Esophagus squamous epithelium (tissue), 5 donors: ENCODE results near the gene CCNK. TPM values are rescaled to one million over a fixed set of nuclear protein-coding genes. Genes with fewer than 3 reads are reported as not detected.

Experiments
- DNase-seq: peaks from one replicate; lab custom pipeline; 2025; lab: John Stamatoyannopoulos, UW
- H3K27ac ChIP-seq, 4 donors: fragments of 200-600 bp; sonication (generic); one replicate each; pipeline ENCODE4 v1.5.1; 2016 to 2019; ENCODE audit warnings: mild to moderate bottlenecking in 1 of 4
- H3K27me3 ChIP-seq, 4 donors: fragments of 200-600 bp; sonication (generic); 1 replicate in 3 of 4; 2 replicates in 1 of 4; pipeline versions ENCODE4 v1.5.1 to v1.6.0; 2017 to 2021; ENCODE audit warnings: antibody characterized with exemption in 1 of 4
- H3K36me3 ChIP-seq, 3 donors: fragments of 200-600 bp; sonication (generic); one replicate each; pipeline ENCODE4 v1.5.1; 2016 to 2019
- H3K4me1 ChIP-seq, 3 donors: fragments of 200-600 bp; sonication (generic); one replicate each; pipeline ENCODE4 v1.5.1; 2017 to 2019
- H3K4me3 ChIP-seq, 4 donors: fragments of 200-600 bp; sonication (generic); 1 replicate in 3 of 4; 2 replicates in 1 of 4; pipeline ENCODE4 v1.5.1; 2016 to 2019; ENCODE audit warnings: mild to moderate bottlenecking in 2 of 4, moderate library complexity in 1 of 4
- H3K9me3 ChIP-seq, 3 donors: fragments of 200-600 bp; sonication (generic); one replicate each; pipeline ENCODE4 v1.5.1; 2016 to 2019
- CTCF ChIP-seq, 6 experiments: fragments of 450-650 bp in 4 of 6; fragments of 200-600 bp in 2 of 6; sonication (generic) in 2 of 6; IDR thresholded peaks; one replicate each; pipeline ENCODE4 v1.5.1; 2016 to 2019; ENCODE audit warnings: antibody characterized with exemption in 6 of 6, mild to moderate bottlenecking in 4 of 6, moderate library complexity in 4 of 6
- POLR2A ChIP-seq, 4 donors: fragments of 450-650 bp; IDR thresholded peaks; one replicate each; pipeline ENCODE4 v1.6.1; 2017; ENCODE audit warnings: antibody characterized with exemption in 4 of 4, mild to moderate bottlenecking in 4 of 4, moderate library complexity in 3 of 4
- WGBS, 2 donors: methylation state at CpG; one replicate each; pipeline ENCODE4 v1.1.5; 2018; 5-methylcytosine and 5-hydroxymethylcytosine counted together
- intact Hi-C: fragments of 100-400 bp; cut with DNase I; formaldehyde crosslinking; loops from one replicate; pipeline ENCODE4 v1.15.0; 2022
- total RNA-seq, 4 donors: library from RNA; depleted of rRNA; stranded (reverse); fragments of >200 nt; gene quantifications; one replicate each; pipeline ENCODE4 v1.1.0, GENCODE V29; 2016
- donor health status: DM: yes; HTN: yes; CAD: no.

The CCNK gene
- total RNA-seq, 4 donors from 2014 or later, result 13.4 to 39.9 (median 29.5) TPM

GRCh38 chr14:99479906-99480869, 1.0 kb upstream of the CCNK start, which contains the start of gene SETD3:
TSS of gene SETD3 (minus strand) at chr14:99480859. CDS start at chr14:99465805, 15,054 bp downstream.
- Histone ChIP-seq H3K4me1 (peaks cover 22 to 57% (median 36%) of the 10 kb centered on the region in 3 donors), H3K27me3 (no peaks in the 10 kb centered on the region), H3K4me3 (peak within 1 kb of the TSS; percentile 95 to 99 (median 98)), H3K36me3 (no peaks in the 10 kb centered on the region), H3K9me3 (no peaks in the 10 kb centered on the region), H3K27ac (peak within 1 kb of the TSS; percentile 98 to 99 (median 99))
- WGBS, 2 donors, result 0% methylated on average over 7 to 12 of the region's 122 CpGs
- peak; percentile 49 for DNase-seq
- TF ChIP-seq CTCF (IDR thresholded peaks at IDR 0.05), result peak in 2 of 6 experiments; percentile 1 to 14
- peak in 2 of 4 donors; percentile 57 to 60 for TF ChIP-seq POLR2A (IDR thresholded peaks at IDR 0.05)
- intact Hi-C loops, result no loop called here

- 0 to 2% methylated on average over 8 to 13 of the region's 17 CpGs for WGBS, 2 donors
- DNase-seq, result no peak
These were observed 513 bp downstream of the CCNK start for GRCh38 chr14:99481745-99482099.

DNA sequence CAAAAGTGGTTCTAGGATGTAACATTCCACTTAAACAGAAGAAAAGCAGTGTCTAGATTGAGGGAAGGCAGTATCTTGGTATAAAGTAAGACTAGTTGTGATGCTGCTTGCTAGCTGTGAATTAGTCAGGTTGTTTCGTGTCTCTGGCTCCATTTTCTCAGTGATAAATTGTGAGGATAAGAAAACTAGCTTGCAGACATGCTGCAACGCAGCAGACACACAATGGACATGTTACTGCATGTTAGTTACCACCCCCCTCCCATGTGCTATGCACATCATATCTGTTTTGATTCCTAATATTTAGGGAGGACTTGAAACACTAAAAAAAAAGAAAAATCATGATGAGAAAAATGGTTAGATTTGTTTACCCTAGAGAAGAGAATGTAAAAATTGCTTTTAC, 2.9 kb downstream of the CCNK start:
- intact Hi-C loops, result no loop called here
- Histone ChIP-seq H3K27me3 (no peaks in the 10 kb centered on the region), H3K4me1 (peaks cover 14 to 58% (median 26%) of the 10 kb centered on the region in 3 donors), H3K36me3 (no peaks in the 10 kb centered on the region), H3K9me3 (no peaks in the 10 kb centered on the region), H3K4me3 (no peak overlapping the region), H3K27ac (no peak overlapping the region)
- 28 to 51% methylated on average over 2 of the region's 2 CpGs for WGBS, 2 donors
- TF ChIP-seq CTCF (IDR thresholded peaks at IDR 0.05) (no peak), POLR2A (IDR thresholded peaks at IDR 0.05) (no peak)
- DNase-seq, result no peak

More at GRCh38 chr14:99481745-99482099, 513 bp downstream of the CCNK start:
- TF ChIP-seq POLR2A (IDR thresholded peaks at IDR 0.05) (no peak), CTCF (IDR thresholded peaks at IDR 0.05) (peak in 1 of 6 experiments; percentile 31)
- intact Hi-C loops, result no loop called here
- Histone ChIP-seq H3K27me3 (no peaks in the 10 kb centered on the region), H3K27ac (peak overlapping the region; percentile 98 to 99 (median 99)), H3K4me1 (peaks cover 22 to 61% (median 36%) of the 10 kb centered on the region in 3 donors), H3K9me3 (no peaks in the 10 kb centered on the region), H3K36me3 (no peaks in the 10 kb centered on the region), H3K4me3 (peak overlapping the region; percentile 92 to 99 (median 98))

- Histone ChIP-seq H3K36me3 (peaks cover 7 to 99% (median 25%) of the 10 kb centered on the region in 3 donors), H3K4me1 (no peaks in the 10 kb centered on the region), H3K27ac (no peak overlapping the region), H3K27me3 (no peaks in the 10 kb centered on the region), H3K4me3 (no peak overlapping the region), H3K9me3 (no peaks in the 10 kb centered on the region)
- DNase-seq, result no peak
- intact Hi-C loops, result no loop called here
- WGBS, 2 donors, result 90 to 97% methylated on average over 2 of the region's 2 CpGs
- TF ChIP-seq POLR2A (IDR thresholded peaks at IDR 0.05), result no peak
- TF ChIP-seq CTCF (IDR thresholded peaks at IDR 0.05), result no peak
These were observed 16.1 kb downstream of the CCNK start for GRCh38 chr14:99497341-99497740.

DNA sequence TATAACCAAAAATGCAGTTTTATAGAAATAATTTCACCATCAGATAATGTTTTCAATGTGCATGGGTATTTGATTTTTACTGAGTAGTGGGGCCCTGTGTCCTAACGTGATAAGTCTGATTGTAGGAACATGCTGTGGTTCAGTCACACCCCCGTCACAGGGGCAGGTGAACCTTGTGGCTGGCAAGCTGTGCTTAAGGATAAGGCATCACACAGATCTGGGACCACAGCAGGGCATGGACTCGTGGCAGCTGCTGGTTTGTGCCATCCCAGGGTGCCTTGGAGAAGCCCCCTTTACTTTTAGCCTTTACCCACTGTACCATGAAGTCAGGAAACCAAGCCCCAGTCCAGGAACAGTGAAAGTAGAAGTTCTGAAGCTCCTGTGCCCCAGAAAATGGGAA, 16.7 kb downstream of the CCNK start:
- no peak overlapping the region for H3K27ac ChIP-seq
- H3K4me3 ChIP-seq, result no peak overlapping the region
- H3K27me3 ChIP-seq, result no peaks in the 10 kb centered on the region
- no peaks in the 10 kb centered on the region for H3K9me3 ChIP-seq
- DNase-seq, result no peak
- 83 to 92% methylated on average over 1 to 3 of the region's 3 CpGs for WGBS, 2 donors
- H3K4me1 ChIP-seq, result no peaks in the 10 kb centered on the region
- TF ChIP-seq POLR2A (IDR thresholded peaks at IDR 0.05) (no peak), CTCF (IDR thresholded peaks at IDR 0.05) (no peak)
- intact Hi-C loops, result no loop called here
- peaks cover 12 to 99% (median 25%) of the 10 kb centered on the region in 3 donors for H3K36me3 ChIP-seq
